ENCODE data around the gene GUCY1A2.

The GUCY1A2 gene

GRCh38 chr11:106708348-106708747, 309.9 kb downstream of the GUCY1A2 start:
- DNase-seq (ENCODE audit: low read depth): no peak
- TF ChIP-seq CTCF (IDR thresholded peaks at IDR 0.05; ENCODE audit: low read length, missing control alignments): no peak
- H3K4me3 ChIP-seq (replicated peaks; ENCODE audit: low read depth, low read length): no peak overlapping the region

- no peak for TF ChIP-seq CTCF (IDR thresholded peaks at IDR 0.05; ENCODE audit: low read length, missing control alignments)
- no peak overlapping the region for H3K4me3 ChIP-seq (replicated peaks; ENCODE audit: low read depth, low read length)
- peak; percentile 79 for DNase-seq (ENCODE audit: low read depth)
Observed at GRCh38 chr11:106706355-106706754, 311.9 kb downstream of the GUCY1A2 start.

- DNase-seq (ENCODE audit: low read depth): no peak
- no peak overlapping the region for H3K4me3 ChIP-seq (replicated peaks; ENCODE audit: low read depth, low read length)
- no peak for TF ChIP-seq CTCF (IDR thresholded peaks at IDR 0.05; ENCODE audit: low read length, missing control alignments)
Observed at GRCh38 chr11:106702805-106703204, 315.5 kb downstream of the GUCY1A2 start.

- peak; percentile 74 for DNase-seq (ENCODE audit: low read depth)
- no peak overlapping the region for H3K4me3 ChIP-seq (replicated peaks; ENCODE audit: low read depth, low read length)
- TF ChIP-seq CTCF (IDR thresholded peaks at IDR 0.05; ENCODE audit: low read length, missing control alignments): no peak
Observed at GRCh38 chr11:106697058-106697457, 321.2 kb downstream of the GUCY1A2 start.

DNA sequence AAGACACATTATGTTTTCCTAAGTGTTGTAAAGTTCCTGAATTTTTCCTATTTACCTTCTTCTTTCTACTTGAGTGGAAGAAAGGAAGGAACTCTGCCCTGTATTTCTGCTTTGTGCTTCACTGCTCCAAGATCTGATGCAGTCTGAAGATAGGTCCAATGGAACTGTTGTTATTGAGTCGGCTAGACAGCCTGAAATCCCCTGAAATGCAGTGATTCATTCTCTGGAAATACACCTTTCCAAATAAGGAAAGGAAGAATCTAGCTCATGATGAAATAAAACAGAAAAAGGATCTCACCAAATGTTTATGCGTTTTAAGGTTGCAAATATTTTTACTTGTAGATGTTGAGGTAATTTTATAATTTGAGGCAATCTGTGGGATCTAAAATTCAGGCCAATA, 322.8 kb downstream of the GUCY1A2 start:
- no peak for TF ChIP-seq CTCF (IDR thresholded peaks at IDR 0.05; ENCODE audit: low read length, missing control alignments)
- peak; percentile 81 for DNase-seq (ENCODE audit: low read depth)
- H3K4me3 ChIP-seq (replicated peaks; ENCODE audit: low read depth, low read length): no peak overlapping the region

GRCh38 chr11:106694501-106694900, 323.8 kb downstream of the GUCY1A2 start:
- no peak for TF ChIP-seq CTCF (IDR thresholded peaks at IDR 0.05; ENCODE audit: low read length, missing control alignments)

DNA sequence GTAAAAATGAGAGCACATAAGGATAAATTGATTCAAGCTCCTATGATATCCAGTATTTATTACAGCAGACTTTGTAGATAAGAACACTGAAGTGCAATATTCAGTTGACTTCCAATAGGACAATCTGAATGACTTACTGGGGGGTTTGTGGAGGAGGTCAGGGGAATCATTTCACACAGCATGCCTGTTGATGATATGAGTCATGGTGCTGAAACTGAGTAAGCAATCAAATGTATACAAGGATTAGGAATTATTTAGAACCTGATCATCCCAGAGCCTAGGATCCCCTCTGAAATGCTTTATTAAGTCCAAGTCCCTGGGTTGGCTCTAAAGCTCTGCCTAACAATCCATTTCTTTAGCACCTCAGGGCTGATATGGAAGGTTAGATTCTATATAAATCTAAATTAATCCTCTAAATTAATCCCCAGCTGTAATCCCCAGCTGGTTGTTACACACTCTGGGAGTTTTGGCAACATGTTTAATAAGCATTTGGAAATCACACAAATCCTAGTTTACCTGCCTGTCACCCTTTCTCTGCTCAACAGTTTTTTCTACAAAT, 326.4 kb downstream of the GUCY1A2 start:
- H3K4me3 ChIP-seq (replicated peaks; ENCODE audit: low read depth, low read length): no peak overlapping the region
- TF ChIP-seq CTCF (IDR thresholded peaks at IDR 0.05; ENCODE audit: low read length, missing control alignments): no peak
- peak; percentile 9 for DNase-seq (ENCODE audit: low read depth)

More at GRCh38 chr11:106694501-106694900, 323.8 kb downstream of the GUCY1A2 start:
- no peak for DNase-seq (ENCODE audit: low read depth)
- no peak overlapping the region for H3K4me3 ChIP-seq (replicated peaks; ENCODE audit: low read depth, low read length)
